Body of pancreas (tissue), 4 donors: ENCODE measurements around the gene CEP85L. TPM values are rescaled to one million over a fixed set of nuclear protein-coding genes. Genes with fewer than 3 reads are reported as not detected.

ENCODE experiments used
- ATAC-seq: fragments of 150-250 bp; one replicate; pipeline ENCODE4 v1.9.1; 2016
- DNase-seq, 4 donors: peaks; one replicate each; pipeline ENCODE4 v3.0.0-alpha.2; 2019
- H3K27ac ChIP-seq, 4 donors: fragments of 200-600 bp; sonication (generic); 1 replicate in 3 of 4; 2 replicates in 1 of 4; pipeline versions ENCODE4 v1.5.1 to v1.6.1; 2016 to 2019; ENCODE audit warnings: mild to moderate bottlenecking in 1 of 4, mixed read lengths in 1 of 4, moderate library complexity in 1 of 4
- H3K27me3 ChIP-seq, 2 donors: fragments of 200-600 bp; sonication (generic); one replicate each; pipeline ENCODE4 v1.6.0; 2016; ENCODE audit warnings: mild to moderate bottlenecking in 1 of 2
- H3K36me3 ChIP-seq, 2 donors: fragments of 200-600 bp; sonication (generic); replicated peaks in 1 of 2; 2 replicates each; pipeline ENCODE4 v1.5.1; 2016; ENCODE audit warnings: low read depth in 2 of 2; ENCODE audit not compliant: insufficient read depth in 1 of 2
- H3K4me1 ChIP-seq: fragments of 200-600 bp; sonication (generic); one replicate; pipeline ENCODE4 v1.6.0; 2016
- H3K4me3 ChIP-seq, 2 donors: fragments of 200-600 bp; sonication (generic); 1 replicate in 1 of 2; 2 replicates in 1 of 2; pipeline ENCODE4 v1.5.1; 2016 to 2019
- H3K9me3 ChIP-seq, 3 donors: fragments of 200-600 bp; sonication (generic); 1 replicate in 2 of 3; 2 replicates in 1 of 3; pipeline ENCODE4 v1.5.1; 2016
- CTCF ChIP-seq, 7 experiments: fragments of 450-650 bp in 4 of 7; fragments of 200-600 bp in 3 of 7; sonication (generic) in 3 of 7; IDR thresholded peaks; one replicate each; pipeline ENCODE4 v1.5.1; 2016 to 2019; ENCODE audit warnings: antibody characterized with exemption in 7 of 7
- POLR2A ChIP-seq, 3 donors: fragments of 450-650 bp; IDR thresholded peaks; one replicate each; pipeline ENCODE4 v1.6.1; 2016; ENCODE audit warnings: antibody characterized with exemption in 3 of 3, mild to moderate bottlenecking in 2 of 3
- WGBS, 2 donors: methylation state at CpG; one replicate each; pipeline ENCODE4 v1.1.5; 2017; 5-methylcytosine and 5-hydroxymethylcytosine counted together
- intact Hi-C: fragments of 100-400 bp; cut with DNase I; formaldehyde crosslinking; loops from one replicate; pipeline ENCODE4 v1.15.1; 2023
- total RNA-seq, 2 donors: library from RNA; depleted of rRNA; stranded (reverse); fragments of >200 nt; gene quantifications; one replicate each; pipeline ENCODE4 v1.1.0, GENCODE V29; 2016

The CEP85L gene
- total RNA-seq, 2 donors from 2014 or later = 8.2 to 9.9 TPM

- DNase-seq (no peak), ATAC-seq (no peak)
- TF ChIP-seq CTCF (IDR thresholded peaks at IDR 0.05) = no peak
- no peak for TF ChIP-seq POLR2A (IDR thresholded peaks at IDR 0.05)
- Histone ChIP-seq H3K9me3 (no peaks in the 10 kb centered on the region), H3K27me3 (no peaks in the 10 kb centered on the region), H3K4me3 (no peak overlapping the region), H3K36me3 (no peaks in the 10 kb centered on the region), H3K4me1 (no peaks in the 10 kb centered on the region), H3K27ac (no peak overlapping the region)
- intact Hi-C loops = no loop called here
- WGBS, 2 donors = 80 to 86% methylated on average over 3 of the region's 3 CpGs
These were observed 10.4 kb upstream of the CEP85L start for GRCh38 chr6:118661831-118662230.

GRCh38 chr6:118660218-118660569 is 8.8 kb upstream of the CEP85L start:
- Histone ChIP-seq H3K27ac (no peak overlapping the region), H3K4me3 (no peak overlapping the region), H3K9me3 (no peaks in the 10 kb centered on the region), H3K36me3 (no peaks in the 10 kb centered on the region), H3K27me3 (no peaks in the 10 kb centered on the region), H3K4me1 (no peaks in the 10 kb centered on the region)
- ATAC-seq = no peak
- TF ChIP-seq CTCF (IDR thresholded peaks at IDR 0.05) (no peak), POLR2A (IDR thresholded peaks at IDR 0.05) (no peak)
- peak in 2 of 4 donors; percentile 23 to 41 for DNase-seq
- intact Hi-C loops = no loop called here

GRCh38 chr6:118659513-118660217 is 8.3 kb upstream of the CEP85L start:
- 58 to 66% methylated on average over 9 of the region's 9 CpGs for WGBS, 2 donors
- no peak overlapping the region for H3K27ac ChIP-seq
- no peaks in the 10 kb centered on the region for H3K27me3 ChIP-seq
- no peak for ATAC-seq
- no peaks in the 10 kb centered on the region for H3K36me3 ChIP-seq
- H3K4me1 ChIP-seq = no peaks in the 10 kb centered on the region
- H3K9me3 ChIP-seq = no peaks in the 10 kb centered on the region
- no peak for TF ChIP-seq CTCF (IDR thresholded peaks at IDR 0.05)
- TF ChIP-seq POLR2A (IDR thresholded peaks at IDR 0.05) = no peak
- H3K4me3 ChIP-seq = no peak overlapping the region
- intact Hi-C loops = no loop called here
- peak in 1 of 4 donors; percentile 8 for DNase-seq

- Histone ChIP-seq H3K36me3 (no peaks in the 10 kb centered on the region), H3K4me3 (no peak overlapping the region), H3K27ac (no peak overlapping the region), H3K4me1 (peaks cover 3% of the 10 kb centered on the region), H3K27me3 (no peaks in the 10 kb centered on the region), H3K9me3 (no peaks in the 10 kb centered on the region)
- ATAC-seq (no peak), DNase-seq (no peak)
- WGBS, 2 donors = 92 to 95% methylated on average over 3 of the region's 3 CpGs
- intact Hi-C loops = no loop called here
- TF ChIP-seq CTCF (IDR thresholded peaks at IDR 0.05) = no peak
- TF ChIP-seq POLR2A (IDR thresholded peaks at IDR 0.05) = no peak
These were observed 5.6 kb upstream of the CEP85L start for GRCh38 chr6:118656847-118657451.
